GM19239 (cell line): ENCODE results near the gene EFHD2.
"Not testable (repeated sequence)": the region's sequence is repeated elsewhere in the genome, so short reads cannot be mapped to it uniquely, and the experiment has no call there.

Experiments
- DNase-seq: peaks from one replicate; pipeline ENCODE4 v3.0.0; 2011; ENCODE audit warnings: low spot score; ENCODE audit not compliant: insufficient read length
- FAIRE-seq: peaks from 2 replicates; lab custom pipeline; 2011; peaks lifted over from hg19 to GRCh38; lab: Jason Lieb, UNC

Gene EFHD2, protein sequence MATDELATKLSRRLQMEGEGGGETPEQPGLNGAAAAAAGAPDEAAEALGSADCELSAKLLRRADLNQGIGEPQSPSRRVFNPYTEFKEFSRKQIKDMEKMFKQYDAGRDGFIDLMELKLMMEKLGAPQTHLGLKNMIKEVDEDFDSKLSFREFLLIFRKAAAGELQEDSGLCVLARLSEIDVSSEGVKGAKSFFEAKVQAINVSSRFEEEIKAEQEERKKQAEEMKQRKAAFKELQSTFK

DNA sequence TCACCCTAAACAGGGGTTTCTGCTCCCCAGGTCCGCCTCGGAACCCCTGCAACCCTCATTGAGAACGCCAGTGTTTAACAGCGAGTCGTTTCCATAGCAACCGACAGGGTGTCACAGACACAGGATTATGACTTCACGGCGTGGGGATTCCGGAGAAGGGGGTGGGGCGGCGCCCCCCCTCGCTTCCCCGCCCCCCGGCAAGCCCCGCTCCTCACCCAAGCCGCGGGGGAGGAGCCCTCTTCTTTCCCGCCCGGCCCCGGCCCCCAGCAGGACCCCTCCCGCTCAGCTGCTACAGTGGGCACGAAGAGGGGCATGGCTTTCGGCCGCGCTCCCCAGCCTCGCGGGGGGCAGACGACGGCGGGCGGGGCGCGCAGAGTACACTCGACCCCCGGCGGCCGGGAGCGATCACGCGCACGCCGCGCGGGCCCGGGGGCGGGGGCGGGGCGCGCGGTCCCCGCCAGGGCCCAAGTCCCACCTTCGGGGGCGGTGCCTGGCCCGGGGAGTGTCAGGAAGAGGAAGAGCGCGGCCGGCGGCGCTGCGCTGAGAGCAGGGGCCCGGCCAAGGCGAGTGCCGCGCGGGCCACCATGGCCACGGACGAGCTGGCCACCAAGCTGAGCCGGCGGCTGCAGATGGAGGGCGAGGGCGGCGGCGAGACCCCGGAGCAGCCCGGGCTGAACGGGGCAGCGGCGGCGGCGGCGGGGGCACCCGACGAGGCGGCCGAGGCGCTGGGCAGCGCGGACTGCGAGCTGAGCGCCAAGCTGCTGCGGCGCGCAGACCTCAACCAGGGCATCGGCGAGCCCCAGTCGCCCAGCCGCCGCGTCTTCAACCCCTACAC is at the start of gene EFHD2:
Gene EFHD2 (plus strand): TSS at position 501 of the 835 bp plus-strand sequence. CDS start 84 bp downstream, at position 585.
- peak; percentile 89 for DNase-seq
- FAIRE-seq = peak; percentile 68

DNA sequence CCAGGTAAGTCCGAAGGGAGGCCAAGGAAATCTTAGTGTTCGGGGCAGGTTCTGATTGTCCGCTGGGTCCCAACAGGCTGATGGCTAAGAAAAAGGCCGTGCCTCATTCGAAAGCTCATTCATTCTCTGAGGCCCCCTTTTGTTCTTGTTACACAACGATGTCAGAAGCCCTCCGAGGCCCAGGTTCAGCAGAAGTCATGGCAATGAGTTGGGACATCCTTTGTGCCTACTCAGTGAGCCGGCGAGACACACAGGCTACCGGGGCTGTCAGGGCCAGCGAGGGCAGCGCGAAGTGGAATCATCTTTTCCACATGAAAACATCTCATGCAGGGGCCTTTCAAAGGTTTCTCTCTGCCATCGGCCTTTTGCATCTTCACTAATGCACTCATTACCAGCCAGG is 49.0 kb upstream of the EFHD2 start:
- DNase-seq = no peak

DNA sequence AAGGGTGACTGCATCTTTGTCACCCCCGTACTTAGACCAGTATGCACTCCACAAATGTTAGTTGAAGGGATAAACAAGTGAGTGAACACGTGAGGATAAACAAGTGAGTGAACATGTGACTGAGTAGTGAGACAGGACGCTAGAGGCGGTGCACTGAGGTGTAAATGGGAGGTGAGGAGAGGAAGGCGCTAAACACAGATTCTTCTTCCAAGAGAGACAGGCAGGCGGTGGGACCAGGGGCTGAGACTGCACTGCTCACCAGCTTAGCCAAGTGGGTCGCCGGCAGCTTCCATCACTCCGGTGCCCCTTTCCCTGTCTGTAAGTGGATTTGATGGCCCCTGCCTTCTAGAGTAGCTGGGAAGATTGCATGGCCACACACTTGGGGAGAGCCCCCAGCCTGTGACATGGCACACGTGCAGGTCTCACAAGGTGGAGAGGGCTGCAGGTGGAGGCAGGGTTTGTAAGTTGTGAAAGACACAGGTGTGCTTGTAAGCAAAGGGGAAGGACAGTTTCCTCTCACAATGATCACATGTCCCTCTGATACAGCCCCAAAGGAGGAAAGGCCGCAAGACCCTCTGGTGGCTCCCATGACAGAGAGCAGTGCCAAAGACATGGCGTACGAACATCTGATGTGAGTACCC is 47.5 kb upstream of the EFHD2 start:
- FAIRE-seq = no peak

More for the DNA sequence above, 49.0 kb upstream of the EFHD2 start:
- no peak for FAIRE-seq

DNA sequence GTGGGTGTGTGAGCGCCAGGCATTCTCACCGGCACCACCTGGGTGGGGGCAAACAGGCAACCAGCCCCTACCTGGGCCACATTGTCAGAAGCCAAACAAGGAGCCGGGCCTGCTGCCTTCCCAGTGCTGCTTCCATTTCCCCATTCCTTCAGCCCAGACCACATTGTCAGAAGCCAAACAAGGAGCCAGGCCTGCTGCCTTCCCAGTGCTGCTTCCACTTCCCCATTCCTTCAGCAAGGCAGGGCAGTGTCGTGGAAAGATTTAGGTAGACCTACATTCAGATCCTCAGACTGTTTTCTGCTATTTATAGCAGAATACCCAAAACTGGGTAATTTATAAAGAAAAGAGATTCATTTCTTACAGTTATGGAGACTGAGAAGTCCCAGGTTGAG is 47.0 kb upstream of the EFHD2 start:
- FAIRE-seq (no peak), DNase-seq (no peak)

More for the DNA sequence above, 47.5 kb upstream of the EFHD2 start:
- no peak for DNase-seq

DNA sequence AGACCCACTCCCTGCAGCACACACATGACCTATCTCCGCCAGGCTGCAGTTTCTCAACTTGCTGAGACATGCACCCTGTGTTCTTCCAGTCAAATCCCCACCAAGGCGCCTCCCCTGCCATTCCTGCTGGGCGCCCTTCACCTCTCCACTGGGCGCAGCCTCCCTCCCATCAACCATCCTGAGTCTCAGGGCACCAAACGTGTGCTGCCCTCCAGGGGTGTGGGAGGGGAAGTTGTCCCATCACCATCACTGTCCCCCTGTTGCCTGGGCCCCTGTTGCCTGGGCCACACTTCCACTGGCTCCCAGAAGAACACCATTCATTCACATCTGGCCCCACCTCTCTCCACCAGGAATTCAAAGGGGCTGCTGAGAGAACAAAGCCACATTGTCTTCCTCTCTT is 44.9 kb upstream of the EFHD2 start:
- FAIRE-seq (no peak), DNase-seq (no peak)

DNA sequence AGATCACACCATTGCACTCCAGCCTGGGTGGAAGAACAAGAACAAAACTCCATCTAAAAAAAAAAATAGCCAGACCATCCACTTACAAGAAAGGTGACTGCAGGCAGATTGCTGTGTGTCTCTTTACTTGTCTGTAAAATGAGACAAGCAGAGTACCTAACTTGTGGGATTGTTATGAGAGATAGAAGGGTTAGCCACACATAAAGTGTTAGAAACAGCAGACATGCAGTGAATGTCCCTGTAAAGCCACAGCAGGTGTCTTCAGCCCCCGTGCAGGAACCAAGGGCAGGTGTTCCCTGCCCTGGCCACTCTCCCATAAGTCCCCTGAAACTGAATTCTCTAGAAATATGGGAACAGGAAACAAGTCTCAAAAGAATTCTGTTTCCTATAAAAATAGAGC is 40.8 kb upstream of the EFHD2 start:
- FAIRE-seq (no peak), DNase-seq (no peak)

DNA sequence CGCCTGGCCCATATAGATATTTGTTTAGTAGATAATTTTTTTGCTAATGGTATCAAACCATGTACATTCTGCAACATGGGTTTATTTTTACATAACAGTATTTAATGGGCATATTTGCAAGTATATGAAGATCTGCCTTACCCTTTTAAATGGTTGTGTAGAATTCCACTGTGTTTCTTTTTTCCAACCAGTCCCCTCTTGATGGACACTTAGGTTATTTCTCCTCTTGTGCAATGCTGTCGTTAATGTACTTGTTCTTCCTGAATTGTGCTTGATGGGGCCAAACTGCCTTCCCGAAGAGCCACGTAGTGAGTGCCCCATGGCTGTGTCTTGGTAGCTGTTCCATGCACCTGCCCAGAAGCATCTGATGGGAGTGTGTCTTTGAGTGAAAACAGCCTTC is 39.4 kb upstream of the EFHD2 start:
- FAIRE-seq (no peak), DNase-seq (no peak)

DNA sequence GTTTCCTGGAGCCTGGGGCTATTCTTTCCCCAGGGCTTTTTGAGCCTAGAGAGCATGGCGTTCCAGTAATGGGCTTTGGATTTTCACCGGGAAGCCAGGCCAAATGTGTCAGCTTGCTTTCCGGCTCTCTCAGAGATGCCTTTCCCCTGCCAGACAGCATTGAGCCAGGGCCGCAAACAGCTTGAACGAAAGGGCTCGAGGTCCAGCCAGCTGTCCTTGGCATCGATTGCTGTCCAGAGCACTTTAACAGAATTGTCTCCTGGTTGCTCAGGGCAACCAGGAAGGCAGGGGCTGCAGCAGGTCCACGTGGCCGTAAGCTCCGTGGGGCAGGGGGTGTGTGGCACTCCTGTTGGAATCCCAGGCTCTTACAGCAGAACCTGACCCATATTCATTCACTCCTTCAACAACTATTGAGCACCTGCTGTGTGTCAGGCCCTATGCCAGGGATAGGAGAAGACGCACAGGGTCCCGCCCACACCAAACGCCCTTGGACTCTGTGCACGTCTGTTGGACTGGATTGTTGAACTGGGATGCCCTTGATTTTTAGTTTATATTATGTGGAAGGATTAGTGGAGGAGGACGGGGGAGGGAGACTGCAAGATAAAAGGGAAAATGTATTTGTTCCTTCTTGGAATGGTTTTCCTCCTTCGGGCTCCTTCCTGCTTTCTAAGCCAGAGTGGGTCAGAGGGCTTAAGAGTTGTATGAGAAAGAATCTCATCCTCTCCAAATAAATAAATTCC is 38.7 kb upstream of the EFHD2 start:
- DNase-seq (no peak), FAIRE-seq (no peak)

DNA sequence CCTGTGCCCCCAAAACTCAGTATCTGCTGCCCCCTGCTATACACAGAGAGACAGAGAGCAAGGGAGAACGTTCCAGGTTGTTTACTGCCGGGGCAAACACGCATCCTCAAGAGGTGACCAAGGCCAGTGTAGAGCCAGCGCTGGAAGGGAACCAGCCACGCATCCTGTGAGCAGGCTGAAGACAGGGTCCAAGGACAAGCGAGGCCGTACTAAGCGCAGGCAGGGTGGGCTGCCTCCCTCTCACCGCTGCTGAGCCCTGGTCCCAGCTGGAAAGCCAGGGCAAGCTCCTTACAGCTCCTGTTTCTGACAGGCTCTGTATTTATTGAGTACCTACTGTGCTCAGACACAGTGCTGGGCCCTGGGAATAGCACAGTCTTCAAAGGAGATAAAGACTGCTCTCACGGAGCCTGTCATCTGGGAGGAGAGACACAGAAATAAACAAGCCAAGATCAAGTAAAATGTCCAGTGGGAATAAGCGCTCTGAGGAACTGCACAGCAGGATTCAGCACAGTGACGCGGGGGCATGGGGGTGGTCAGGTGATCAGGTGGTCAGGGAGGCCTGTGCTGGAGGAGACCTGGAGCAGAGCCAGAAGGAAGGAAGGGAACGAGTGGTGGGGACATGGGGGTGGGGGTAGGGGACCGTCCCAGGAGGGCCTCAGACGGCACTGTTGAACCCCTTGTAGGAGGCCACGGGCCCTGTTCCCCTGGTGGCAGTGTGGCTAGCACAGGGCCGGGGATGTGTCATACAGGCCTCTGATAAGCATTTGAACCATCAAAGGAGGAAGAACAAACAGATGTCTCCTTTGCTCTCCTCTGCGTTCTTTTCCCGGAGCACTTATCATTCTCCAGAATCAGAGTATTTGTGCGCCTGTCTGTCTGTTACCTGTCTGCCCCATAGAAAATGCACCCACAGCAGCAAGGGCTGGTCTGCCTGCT is 37.8 kb upstream of the EFHD2 start:
- FAIRE-seq = no peak

DNA sequence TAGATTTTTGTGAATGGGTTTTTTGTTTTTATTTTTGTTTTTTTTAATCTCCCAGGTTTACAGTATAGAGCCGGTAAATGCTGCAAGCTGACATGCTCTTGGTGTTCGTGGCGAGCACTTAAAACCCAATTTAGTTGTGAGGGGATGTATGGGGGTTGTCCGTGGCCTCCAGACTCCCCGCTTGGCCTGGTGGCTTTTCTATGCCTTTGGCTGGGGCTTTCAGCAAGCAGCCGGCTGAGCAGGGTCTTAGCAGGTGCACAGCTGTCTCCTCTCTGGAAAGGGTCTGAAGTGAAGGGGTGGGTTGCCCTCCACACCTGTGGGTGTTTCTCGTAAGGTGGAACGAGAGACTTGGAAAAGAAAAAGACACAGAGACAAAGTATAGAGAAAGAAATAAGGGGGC is 31.0 kb upstream of the EFHD2 start:
- no peak for FAIRE-seq
- no peak for DNase-seq

More for the DNA sequence above, 37.8 kb upstream of the EFHD2 start:
- no peak for DNase-seq

DNA sequence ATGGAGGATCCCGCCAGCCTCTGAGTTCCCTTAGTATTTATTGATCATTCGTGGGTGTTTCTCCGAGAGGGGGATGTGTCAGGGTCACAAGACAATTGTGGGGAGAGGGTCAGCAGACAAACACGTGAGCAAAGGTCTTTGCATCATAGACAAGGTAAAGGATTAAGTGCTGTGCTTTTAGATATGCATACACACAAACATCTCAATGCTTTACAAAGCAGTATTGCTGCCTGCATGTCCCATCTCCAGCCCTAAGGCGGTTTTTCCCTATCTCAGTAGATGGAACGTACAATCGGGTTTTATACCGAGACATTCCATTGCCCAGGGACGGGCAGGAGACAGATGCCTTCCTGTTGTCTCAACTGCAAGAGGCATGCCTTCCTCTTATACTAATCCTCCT is 30.5 kb upstream of the EFHD2 start:
- FAIRE-seq, DNase-seq: not testable (repeated sequence)

DNA sequence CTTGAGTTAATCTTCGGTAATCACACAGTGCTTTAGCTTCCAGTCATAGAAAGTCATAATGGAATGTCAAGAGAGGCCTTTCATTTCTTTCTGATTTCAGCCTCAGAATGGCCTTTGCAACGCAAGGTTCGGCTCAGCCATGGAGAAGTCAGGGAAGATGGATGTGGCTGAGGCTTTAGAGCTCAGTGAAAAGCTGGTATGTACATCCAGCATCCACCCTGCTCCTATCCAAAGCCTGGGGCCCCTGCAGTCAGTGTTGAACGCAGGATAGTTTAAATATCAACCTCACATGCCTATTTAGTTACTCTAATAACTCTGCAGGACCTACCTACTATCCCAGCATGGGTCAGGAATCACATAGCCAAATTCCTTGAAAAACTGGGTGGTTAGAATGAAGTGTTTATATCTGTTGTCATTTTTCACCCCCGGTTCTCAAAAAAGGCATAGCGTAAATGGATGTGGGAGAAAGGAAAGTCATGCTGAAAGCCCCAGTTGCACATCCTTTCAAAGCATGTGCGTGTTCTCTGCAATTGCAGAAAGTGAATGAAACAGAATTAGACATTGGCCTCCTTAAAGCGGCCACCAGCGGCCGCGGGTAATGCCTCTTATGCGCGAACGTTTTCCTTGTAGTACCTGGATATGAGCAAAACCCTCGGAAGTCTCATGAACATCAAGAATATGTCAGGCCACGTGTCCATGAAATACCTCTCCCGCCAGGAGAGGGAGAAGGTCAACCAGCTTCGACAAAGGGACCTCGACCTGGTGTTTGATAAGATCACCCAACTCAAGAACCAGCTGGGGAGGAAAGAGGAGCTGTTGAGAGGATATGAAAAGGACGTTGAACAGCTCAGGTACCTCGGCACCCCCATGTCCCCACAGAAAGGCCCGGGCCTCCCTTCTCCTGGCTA is 28.8 kb upstream of the EFHD2 start:
- FAIRE-seq (no peak), DNase-seq (no peak)

DNA sequence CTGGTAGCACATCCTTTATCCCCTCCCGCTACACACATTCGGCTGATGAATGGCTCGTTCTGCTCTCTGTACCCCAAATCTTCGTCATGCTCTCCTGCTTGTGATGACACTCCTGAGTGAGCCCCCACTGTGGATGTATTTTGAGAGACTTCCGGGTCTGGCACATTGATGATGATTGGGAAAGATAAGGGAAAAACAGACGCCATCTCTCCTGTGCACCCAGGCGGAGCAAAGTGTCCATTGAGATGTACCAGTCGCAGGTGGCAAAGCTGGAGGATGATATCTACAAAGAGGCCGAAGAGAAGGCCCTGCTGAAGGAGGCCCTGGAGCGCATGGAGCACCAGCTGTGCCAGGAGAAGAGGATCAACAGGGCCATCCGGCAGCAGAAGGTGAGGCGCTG is 27.9 kb upstream of the EFHD2 start:
- FAIRE-seq (no peak), DNase-seq (no peak)

DNA sequence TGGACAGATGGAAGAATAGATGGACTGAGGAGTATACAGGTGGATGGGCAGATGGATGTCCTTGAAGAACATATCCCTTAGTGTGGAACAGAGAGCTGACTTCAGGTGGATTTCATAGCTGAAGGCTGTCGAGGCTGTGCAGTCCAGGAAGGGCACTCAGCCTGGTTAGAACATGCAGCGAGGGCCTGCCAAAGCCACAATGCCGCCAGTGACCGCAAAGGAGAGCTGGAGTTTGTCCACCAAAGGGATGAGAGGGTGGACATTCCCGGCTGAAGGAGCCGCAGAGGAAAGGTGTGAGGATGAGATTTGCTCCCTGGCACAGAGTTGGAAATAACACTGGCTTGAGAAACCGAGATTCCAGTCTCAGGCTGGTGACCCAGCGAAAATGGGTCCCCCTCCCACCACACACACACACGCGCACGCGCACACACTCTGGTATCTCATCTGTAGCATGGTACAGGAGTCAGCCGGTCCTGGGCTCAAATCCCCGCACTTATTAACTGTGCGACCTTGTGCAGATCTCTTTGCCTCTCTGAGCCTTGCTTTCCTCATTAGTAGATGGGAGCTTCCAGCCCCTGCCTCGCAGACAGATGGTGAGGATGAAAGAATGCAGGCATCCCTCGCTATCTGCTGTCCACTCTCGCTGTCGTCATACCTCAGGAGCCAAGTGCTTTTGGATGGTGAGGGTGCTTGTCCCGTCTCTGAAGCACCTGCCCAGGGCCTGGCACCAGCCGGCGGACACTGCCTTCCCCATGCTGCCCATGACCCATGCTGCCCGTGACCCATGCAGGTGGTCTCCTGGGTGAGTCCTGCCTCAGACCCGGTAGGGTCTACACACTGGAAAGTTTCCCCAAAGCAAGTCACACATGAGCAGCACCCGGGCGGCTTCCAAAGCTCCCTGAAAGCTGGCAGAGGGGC is 26.8 kb upstream of the EFHD2 start:
- no peak for DNase-seq
- FAIRE-seq = no peak

DNA sequence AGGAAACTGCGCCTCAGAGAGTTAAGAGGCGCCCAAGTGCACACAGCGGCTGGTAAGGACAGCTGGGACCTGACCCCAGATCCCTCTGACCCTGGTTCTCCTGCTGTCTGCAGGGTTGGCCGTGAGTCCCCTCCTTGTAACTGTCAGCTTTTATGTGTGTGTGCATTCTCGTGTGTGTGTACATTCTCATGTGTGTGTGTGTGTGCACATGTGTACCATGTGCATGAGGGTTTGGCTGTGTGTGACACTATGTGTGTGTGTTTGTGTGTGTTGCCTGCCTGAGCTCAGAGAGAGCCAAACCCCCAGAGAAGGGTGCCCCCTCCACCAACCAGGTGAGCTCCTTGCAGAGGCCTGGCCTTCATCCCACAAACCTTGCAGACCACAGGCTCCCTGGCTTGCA is 25.9 kb upstream of the EFHD2 start:
- FAIRE-seq = no peak

DNA sequence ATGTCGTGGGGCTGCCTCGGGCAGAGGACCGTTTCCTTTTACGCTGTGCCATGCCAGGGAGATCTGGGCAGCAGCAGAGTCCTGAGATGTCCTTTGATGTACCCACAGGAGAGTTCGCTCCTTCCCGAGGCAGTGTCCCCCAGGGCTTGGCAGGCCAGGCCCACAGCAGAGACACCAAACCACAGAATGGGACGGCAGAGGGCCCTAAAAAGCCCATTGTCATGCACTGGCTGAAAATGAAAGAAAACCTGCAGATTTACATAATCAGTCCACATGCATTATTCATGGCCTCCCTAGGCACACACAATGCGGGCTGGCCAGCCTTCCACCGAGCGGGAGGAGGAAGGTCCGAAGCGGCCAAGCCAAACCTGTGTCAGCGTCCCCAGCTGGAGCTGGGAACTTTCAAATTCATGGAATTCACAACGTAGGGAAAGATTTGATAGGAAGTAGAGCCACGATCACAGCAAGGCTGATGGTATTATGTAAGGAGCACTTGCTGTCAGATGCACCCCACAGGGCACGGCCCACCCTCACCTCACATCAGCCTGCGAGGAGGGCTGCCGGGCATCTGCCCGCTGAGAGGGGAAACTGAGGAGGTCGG is 25.3 kb upstream of the EFHD2 start:
- DNase-seq (peak; percentile 62), FAIRE-seq (peak; percentile 87)

More for the DNA sequence above, 25.9 kb upstream of the EFHD2 start:
- DNase-seq = no peak

DNA sequence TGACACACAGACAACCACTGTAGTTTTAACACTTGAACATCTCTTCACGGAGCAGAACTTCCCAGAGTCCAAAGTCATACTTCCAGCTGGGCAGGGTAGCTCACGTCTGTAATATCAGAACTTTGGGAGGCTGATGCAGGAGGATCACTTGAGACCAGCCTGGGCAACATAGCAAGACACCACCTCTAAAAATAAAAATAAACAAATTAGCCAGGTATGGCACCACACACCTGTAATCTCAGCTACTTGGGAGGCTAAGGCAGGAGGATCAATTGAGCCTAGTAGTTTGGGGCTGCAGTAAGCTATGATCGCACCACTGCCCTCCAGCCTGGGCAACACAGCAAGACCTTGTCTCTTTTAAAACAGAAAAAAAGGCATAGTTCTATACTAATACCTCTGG is 24.3 kb upstream of the EFHD2 start:
- no peak for DNase-seq
- no peak for FAIRE-seq
